ENCODE results near the gene LAMTOR1.
"Not testable (repeated sequence)": the region's sequence is repeated elsewhere in the genome, so short reads cannot be mapped to it uniquely, and the experiment has no call there.

The LAMTOR1 gene

GRCh38 chr11:72102946-72103753 lies at the start of gene LAMTOR1:
Gene LAMTOR1, minus strand, starts transcription at chr11:72103297. Its CDS starts 73 bp downstream, at chr11:72103224.
- DNase-seq = peak; percentile 97 to 98

GRCh38 chr11:72150882-72151281 lies 47.8 kb upstream of the LAMTOR1 start:
- no peak for DNase-seq

GRCh38 chr11:72146625-72147024 lies 43.5 kb upstream of the LAMTOR1 start:
- DNase-seq = no peak

- DNase-seq = no peak
Observed at GRCh38 chr11:72144807-72145565, 41.9 kb upstream of the LAMTOR1 start.

- DNase-seq = not testable (repeated sequence)
Observed at GRCh38 chr11:72142543-72142942, 39.4 kb upstream of the LAMTOR1 start.

- not testable (repeated sequence) for DNase-seq
Observed at GRCh38 chr11:72142086-72142485, 39.0 kb upstream of the LAMTOR1 start.

GRCh38 chr11:72141066-72141465 lies 38.0 kb upstream of the LAMTOR1 start:
- DNase-seq = no peak

GRCh38 chr11:72140661-72141060 lies 37.6 kb upstream of the LAMTOR1 start:
- no peak for DNase-seq

- no peak for DNase-seq
Observed at GRCh38 chr11:72139500-72139899, 36.4 kb upstream of the LAMTOR1 start.

- DNase-seq = no peak
Observed at GRCh38 chr11:72138821-72139390, 35.8 kb upstream of the LAMTOR1 start.

- no peak for DNase-seq
Observed at GRCh38 chr11:72136684-72137262, 33.7 kb upstream of the LAMTOR1 start.

- DNase-seq = no peak
Observed at GRCh38 chr11:72135891-72136683, 33.0 kb upstream of the LAMTOR1 start.

GRCh38 chr11:72135473-72135872 lies 32.4 kb upstream of the LAMTOR1 start, which contains the start of gene FOLR3:
Gene FOLR3, plus strand, starts transcription at chr11:72135725. Its CDS starts 228 bp downstream, at chr11:72135953.
- DNase-seq = peak in 1 of 2 donors; percentile 11

GRCh38 chr11:72132646-72133045 lies 29.5 kb upstream of the LAMTOR1 start:
- no peak for DNase-seq

GRCh38 chr11:72129381-72129780 lies 26.3 kb upstream of the LAMTOR1 start:
- no peak for DNase-seq

GRCh38 chr11:72127923-72128322 lies 24.8 kb upstream of the LAMTOR1 start:
- DNase-seq = no peak

GRCh38 chr11:72125956-72126355 lies 22.9 kb upstream of the LAMTOR1 start:
- DNase-seq = no peak

- no peak for DNase-seq
Observed at GRCh38 chr11:72124046-72124445, 20.9 kb upstream of the LAMTOR1 start.

GRCh38 chr11:72123117-72123653 lies 20.1 kb upstream of the LAMTOR1 start:
- no peak for DNase-seq

- no peak for DNase-seq
Observed at GRCh38 chr11:72122607-72123006, 19.5 kb upstream of the LAMTOR1 start.

- DNase-seq = no peak
Observed at GRCh38 chr11:72120930-72121329, 17.8 kb upstream of the LAMTOR1 start.

GRCh38 chr11:72119198-72119597 lies 16.1 kb upstream of the LAMTOR1 start:
- no peak for DNase-seq
